GM10266 (cell line): ENCODE data around the gene PDXK.

ENCODE experiments used
- DNase-seq: peaks from one replicate; pipeline ENCODE4 v3.0.0; 2012; ENCODE audit errors: extremely low spot score
- CTCF ChIP-seq: IDR thresholded peaks from 2 replicates; pipeline ENCODE4 v1.5.1; 2012; ENCODE audit warnings: mild to moderate bottlenecking, low read depth; ENCODE audit not compliant: control insufficient read depth, insufficient read depth; ENCODE audit errors: missing control alignments

The PDXK gene

GRCh38 chr21:43684424-43684823 is 34.5 kb upstream of the PDXK start:
- DNase-seq: no peak

GRCh38 chr21:43686811-43687565 is 31.9 kb upstream of the PDXK start:
- no peak for TF ChIP-seq CTCF
- DNase-seq: no peak

More at GRCh38 chr21:43684424-43684823, 34.5 kb upstream of the PDXK start:
- no peak for TF ChIP-seq CTCF

- no peak for TF ChIP-seq CTCF
- DNase-seq: no peak
Observed at GRCh38 chr21:43687566-43688399, 31.1 kb upstream of the PDXK start.

DNA sequence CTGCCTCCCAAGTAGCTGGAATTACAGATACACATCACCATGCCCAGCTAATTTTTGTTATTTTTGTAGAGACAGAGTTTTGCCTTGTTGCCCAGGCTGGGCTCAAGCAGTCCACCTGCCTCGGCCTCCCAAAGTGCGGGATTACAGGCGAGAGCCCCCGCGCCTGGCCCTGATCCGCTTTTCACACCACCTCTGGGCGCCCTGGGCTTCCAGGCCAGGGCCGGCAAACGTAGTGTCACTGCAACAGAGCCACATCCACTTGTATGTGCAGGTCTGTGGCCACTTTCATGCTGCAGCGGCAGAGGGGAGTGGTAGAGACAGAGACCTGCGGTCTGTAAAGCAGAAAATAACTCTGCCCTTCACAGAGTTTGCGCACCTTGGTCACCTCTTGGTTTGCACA is 30.0 kb upstream of the PDXK start:
- DNase-seq: no peak
- no peak for TF ChIP-seq CTCF

- TF ChIP-seq CTCF: no peak
- DNase-seq: no peak
Observed at GRCh38 chr21:43689556-43690337, 29.2 kb upstream of the PDXK start.

DNA sequence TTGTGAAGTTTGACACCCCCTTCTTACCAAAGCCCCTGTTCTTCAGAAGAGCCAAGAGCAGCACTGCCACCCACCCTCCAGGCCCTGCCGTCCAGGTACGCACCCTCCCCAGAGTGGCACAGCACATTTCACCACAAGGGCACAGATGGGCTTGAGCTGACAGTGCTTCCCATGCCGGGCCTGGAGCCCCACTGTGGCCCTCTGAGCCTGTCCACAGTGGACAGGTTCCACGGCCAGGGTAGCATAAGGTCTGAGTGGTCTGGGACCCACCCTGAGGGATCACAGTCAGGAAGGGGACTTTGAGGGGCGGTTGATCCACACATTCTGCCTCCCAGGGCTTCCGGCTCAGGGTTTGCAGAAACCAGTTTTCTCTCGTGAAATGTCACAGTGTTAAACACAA is 28.6 kb upstream of the PDXK start:
- no peak for TF ChIP-seq CTCF
- no peak for DNase-seq
